ENCODE measurements around the gene STPG4. TPM values are rescaled to one million over a fixed set of nuclear protein-coding genes. Genes with fewer than 3 reads are reported as not detected.

STPG4 gene
- polyA plus RNA-seq, 1 of the 3 experiments (the other 2 are of a cell fraction): 0.20 TPM

DNA sequence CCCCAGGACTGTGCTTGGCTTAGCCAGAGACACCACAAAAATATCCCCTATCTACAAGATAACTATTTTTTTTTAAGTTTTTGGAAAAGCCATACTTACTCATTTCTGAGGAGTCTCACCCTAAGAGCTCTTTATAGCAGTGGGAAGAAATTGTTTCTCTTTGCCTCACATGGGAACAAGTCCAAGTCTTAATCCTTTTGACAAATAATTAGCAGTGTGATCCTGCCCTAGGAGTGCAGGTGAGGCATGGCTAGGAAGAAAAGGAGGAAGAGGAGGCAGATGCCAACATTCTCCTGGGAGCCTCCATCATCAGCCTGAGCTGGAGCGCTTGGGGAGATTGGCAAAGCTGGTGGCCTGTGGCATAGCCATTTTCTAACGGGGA, 115.6 kb downstream of the STPG4 start:
- CTCF ChIA-PET: interaction anchor here (1.2 to 1.7 kb wide), 2 partner anchors 11 to 49 kb away, joined by 3 to 6 read pairs; no protein-coding TSS in a partner anchor
- POLR2A ChIA-PET: interaction anchor here (2.1 to 5.4 kb wide), 2 partner anchors 17 to 49 kb away, joined by 7 to 49 read pairs; no protein-coding TSS in a partner anchor

DNA sequence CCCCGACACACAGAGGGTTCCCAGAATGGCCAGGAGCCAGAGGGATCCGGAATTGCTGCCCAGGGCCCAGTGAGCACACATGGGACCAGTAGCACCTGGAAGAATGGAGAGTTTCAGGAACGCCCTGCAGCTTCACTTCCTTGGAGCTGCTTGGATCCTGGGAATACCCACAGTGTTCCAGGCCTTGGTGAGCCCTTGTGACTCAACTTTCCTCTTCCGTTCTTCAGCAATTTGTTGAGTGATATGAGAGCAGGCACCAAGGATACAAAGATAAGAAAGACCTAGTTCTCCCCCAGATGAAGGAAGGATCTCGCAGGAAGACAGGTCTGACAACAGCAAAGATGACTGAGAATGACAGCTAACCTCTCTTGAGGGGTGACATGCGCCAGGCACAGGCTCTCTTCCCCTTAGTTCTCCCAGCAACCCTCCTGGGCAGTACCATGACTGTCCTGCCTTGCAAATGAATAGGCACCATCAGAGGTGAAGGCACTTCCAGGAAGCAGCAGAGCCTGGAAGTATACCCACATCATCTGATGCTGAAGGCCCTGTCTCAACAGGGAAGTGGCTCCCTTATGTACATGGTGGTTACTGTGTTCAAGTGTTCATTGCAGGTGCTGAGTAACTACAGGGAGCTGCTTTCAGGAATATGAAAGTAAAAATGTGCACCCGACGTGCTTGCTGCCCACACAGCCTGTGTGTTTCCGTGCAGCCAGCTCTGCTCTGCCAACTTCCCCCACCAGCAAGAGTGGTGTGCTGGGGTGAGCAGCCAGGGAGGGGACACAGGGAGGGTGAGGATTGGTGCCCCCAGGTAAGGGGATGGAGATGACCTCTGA, 116.2 kb downstream of the STPG4 start:
- Histone ChIP-seq H3K9me3 (no peaks in the 10 kb centered on the region), H2AFZ (ENCODE audit: low read depth) (no peak overlapping the region), H3K4me2 (no peak overlapping the region), H3F3A (replicated peaks; ENCODE audit: insufficient read depth) (peaks cover 29% of the 10 kb centered on the region), H3K27me3 (ENCODE audit: insufficient read depth) (no peaks in the 10 kb centered on the region), H3K4me1 (ENCODE audit: control insufficient read depth in 1 of 2, insufficient read depth in 2 of 2, low read depth in 1 of 2, low read length in 1 of 2) (peaks cover 38 to 85% of the 10 kb centered on the region in 2 experiments), H3K36me3 (replicated peaks in 1 of 2; ENCODE audit: control insufficient read depth in 1 of 2, insufficient read depth in 2 of 2, low read length in 1 of 2) (no peaks in the 10 kb centered on the region), H3K9me2 (no peaks in the 10 kb centered on the region), H3K9ac (no peak overlapping the region), H3K4me3 (ENCODE audit: low read depth in 2 of 2, low read length in 1 of 2) (no peak overlapping the region), H3K79me2 (ENCODE audit: insufficient read depth) (peaks cover 32% of the 10 kb centered on the region; the same call in 1 of the 2 replicates), H4K20me1 (ENCODE audit: insufficient read depth) (no peaks in the 10 kb centered on the region), H3K27ac (ENCODE audit: low read depth in 2 of 2, low read length in 1 of 2) (peak overlapping the region; percentile 41 to 96)
- TF ChIP-seq, protein P1, sequence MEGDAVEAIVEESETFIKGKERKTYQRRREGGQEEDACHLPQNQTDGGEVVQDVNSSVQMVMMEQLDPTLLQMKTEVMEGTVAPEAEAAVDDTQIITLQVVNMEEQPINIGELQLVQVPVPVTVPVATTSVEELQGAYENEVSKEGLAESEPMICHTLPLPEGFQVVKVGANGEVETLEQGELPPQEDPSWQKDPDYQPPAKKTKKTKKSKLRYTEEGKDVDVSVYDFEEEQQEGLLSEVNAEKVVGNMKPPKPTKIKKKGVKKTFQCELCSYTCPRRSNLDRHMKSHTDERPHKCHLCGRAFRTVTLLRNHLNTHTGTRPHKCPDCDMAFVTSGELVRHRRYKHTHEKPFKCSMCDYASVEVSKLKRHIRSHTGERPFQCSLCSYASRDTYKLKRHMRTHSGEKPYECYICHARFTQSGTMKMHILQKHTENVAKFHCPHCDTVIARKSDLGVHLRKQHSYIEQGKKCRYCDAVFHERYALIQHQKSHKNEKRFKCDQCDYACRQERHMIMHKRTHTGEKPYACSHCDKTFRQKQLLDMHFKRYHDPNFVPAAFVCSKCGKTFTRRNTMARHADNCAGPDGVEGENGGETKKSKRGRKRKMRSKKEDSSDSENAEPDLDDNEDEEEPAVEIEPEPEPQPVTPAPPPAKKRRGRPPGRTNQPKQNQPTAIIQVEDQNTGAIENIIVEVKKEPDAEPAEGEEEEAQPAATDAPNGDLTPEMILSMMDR (IDR thresholded peaks at IDR 0.05): no peak
- no peak for TF ChIP-seq RCOR1 (IDR thresholded peaks at IDR 0.05; ENCODE audit: low read length)
- no peak for TF ChIP-seq ELF1 (IDR thresholded peaks at IDR 0.05)
- no peak for TF ChIP-seq YY1 (IDR thresholded peaks at IDR 0.05; ENCODE audit: low read depth)
- TF ChIP-seq, protein P2, sequence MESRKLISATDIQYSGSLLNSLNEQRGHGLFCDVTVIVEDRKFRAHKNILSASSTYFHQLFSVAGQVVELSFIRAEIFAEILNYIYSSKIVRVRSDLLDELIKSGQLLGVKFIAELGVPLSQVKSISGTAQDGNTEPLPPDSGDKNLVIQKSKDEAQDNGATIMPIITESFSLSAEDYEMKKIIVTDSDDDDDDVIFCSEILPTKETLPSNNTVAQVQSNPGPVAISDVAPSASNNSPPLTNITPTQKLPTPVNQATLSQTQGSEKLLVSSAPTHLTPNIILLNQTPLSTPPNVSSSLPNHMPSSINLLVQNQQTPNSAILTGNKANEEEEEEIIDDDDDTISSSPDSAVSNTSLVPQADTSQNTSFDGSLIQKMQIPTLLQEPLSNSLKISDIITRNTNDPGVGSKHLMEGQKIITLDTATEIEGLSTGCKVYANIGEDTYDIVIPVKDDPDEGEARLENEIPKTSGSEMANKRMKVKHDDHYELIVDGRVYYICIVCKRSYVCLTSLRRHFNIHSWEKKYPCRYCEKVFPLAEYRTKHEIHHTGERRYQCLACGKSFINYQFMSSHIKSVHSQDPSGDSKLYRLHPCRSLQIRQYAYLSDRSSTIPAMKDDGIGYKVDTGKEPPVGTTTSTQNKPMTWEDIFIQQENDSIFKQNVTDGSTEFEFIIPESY (IDR thresholded peaks at IDR 0.05; ENCODE audit: borderline replicate concordance, low read depth): no peak
- no peak for TF ChIP-seq TAF1 (IDR thresholded peaks at IDR 0.05; ENCODE audit: borderline replicate concordance, low read depth, low read length)
- TF ChIP-seq, protein P3, sequence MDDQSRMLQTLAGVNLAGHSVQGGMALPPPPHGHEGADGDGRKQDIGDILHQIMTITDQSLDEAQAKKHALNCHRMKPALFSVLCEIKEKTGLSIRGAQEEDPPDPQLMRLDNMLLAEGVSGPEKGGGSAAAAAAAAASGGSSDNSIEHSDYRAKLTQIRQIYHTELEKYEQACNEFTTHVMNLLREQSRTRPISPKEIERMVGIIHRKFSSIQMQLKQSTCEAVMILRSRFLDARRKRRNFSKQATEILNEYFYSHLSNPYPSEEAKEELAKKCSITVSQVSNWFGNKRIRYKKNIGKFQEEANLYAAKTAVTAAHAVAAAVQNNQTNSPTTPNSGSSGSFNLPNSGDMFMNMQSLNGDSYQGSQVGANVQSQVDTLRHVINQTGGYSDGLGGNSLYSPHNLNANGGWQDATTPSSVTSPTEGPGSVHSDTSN (IDR thresholded peaks at IDR 0.05): no peak
- TF ChIP-seq, protein P4, sequence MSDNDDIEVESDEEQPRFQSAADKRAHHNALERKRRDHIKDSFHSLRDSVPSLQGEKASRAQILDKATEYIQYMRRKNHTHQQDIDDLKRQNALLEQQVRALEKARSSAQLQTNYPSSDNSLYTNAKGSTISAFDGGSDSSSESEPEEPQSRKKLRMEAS (IDR thresholded peaks at IDR 0.05; ENCODE audit: low read depth): no peak
- no peak for DNase-seq
- CTCF ChIA-PET: interaction anchor here (1.2 to 1.7 kb wide), 3 partner anchors 11 to 49 kb away, joined by 3 to 6 read pairs (median 3); no protein-coding TSS in a partner anchor
- POLR2A ChIA-PET: interaction anchor here (0.8 kb wide), 1 partner anchor 132 kb away, joined by 4 read pairs; no protein-coding TSS in a partner anchor
- 89% methylated on average over 9 of the region's 9 CpGs for WGBS (ENCODE audit: low lambda C conversion rate)

More for the DNA sequence above, 115.6 kb downstream of the STPG4 start:
- no peak overlapping the region for H3K4me3 ChIP-seq (ENCODE audit: low read depth in 2 of 2, low read length in 1 of 2)
- no peak overlapping the region for H3K9ac ChIP-seq
- no peaks in the 10 kb centered on the region for H3K9me3 ChIP-seq
- no peak overlapping the region for H2AFZ ChIP-seq (ENCODE audit: low read depth)
- WGBS (ENCODE audit: low lambda C conversion rate): 100% methylated on average over 2 of the region's 2 CpGs
- H3K36me3 ChIP-seq (replicated peaks in 1 of 2; ENCODE audit: control insufficient read depth in 1 of 2, insufficient read depth in 2 of 2, low read length in 1 of 2): no peaks in the 10 kb centered on the region
- H3K27ac ChIP-seq (ENCODE audit: low read depth in 2 of 2, low read length in 1 of 2): peak overlapping the region; percentile 41 to 96
- no peaks in the 10 kb centered on the region for H4K20me1 ChIP-seq (ENCODE audit: insufficient read depth)
- no peak for DNase-seq
- peaks cover 32% of the 10 kb centered on the region; the same call in 1 of the 2 replicates for H3K79me2 ChIP-seq (ENCODE audit: insufficient read depth)
- H3K4me2 ChIP-seq: no peak overlapping the region
- no peaks in the 10 kb centered on the region for H3K27me3 ChIP-seq (ENCODE audit: insufficient read depth)
- H3K9me2 ChIP-seq: no peaks in the 10 kb centered on the region
- TF ChIP-seq CHD2 (IDR thresholded peaks at IDR 0.05; ENCODE audit: low read length, partially characterized antibody) (no peak), FOXJ3 (CRISPR knock-in tag; IDR thresholded peaks at IDR 0.05) (no peak), TAF1 (IDR thresholded peaks at IDR 0.05; ENCODE audit: borderline replicate concordance, low read depth, low read length) (no peak), RFX5 (IDR thresholded peaks at IDR 0.05; ENCODE audit: low read length) (no peak), JUND (IDR thresholded peaks at IDR 0.05) (no peak), TCF12 (IDR thresholded peaks at IDR 0.05) (no peak), ELF1 (IDR thresholded peaks at IDR 0.05) (no peak), MEF2A (IDR thresholded peaks at IDR 0.05; ENCODE audit: borderline replicate concordance, low read depth) (no peak), FOXM1 (IDR thresholded peaks at IDR 0.05; ENCODE audit: low read depth) (no peak), TEAD4 (IDR thresholded peaks at IDR 0.05; ENCODE audit: borderline replicate concordance, insufficient read depth) (no peak), GATA2 (CRISPR knock-in tag; IDR thresholded peaks at IDR 0.05) (no peak), RCOR1 (IDR thresholded peaks at IDR 0.05; ENCODE audit: low read length) (no peak), EP300 (IDR thresholded peaks at IDR 0.05; ENCODE audit: borderline replicate concordance in 1 of 2, low read depth in 1 of 2, low read length in 1 of 2) (no peak)
- TF ChIP-seq, protein P5, sequence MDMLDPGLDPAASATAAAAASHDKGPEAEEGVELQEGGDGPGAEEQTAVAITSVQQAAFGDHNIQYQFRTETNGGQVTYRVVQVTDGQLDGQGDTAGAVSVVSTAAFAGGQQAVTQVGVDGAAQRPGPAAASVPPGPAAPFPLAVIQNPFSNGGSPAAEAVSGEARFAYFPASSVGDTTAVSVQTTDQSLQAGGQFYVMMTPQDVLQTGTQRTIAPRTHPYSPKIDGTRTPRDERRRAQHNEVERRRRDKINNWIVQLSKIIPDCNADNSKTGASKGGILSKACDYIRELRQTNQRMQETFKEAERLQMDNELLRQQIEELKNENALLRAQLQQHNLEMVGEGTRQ (IDR thresholded peaks at IDR 0.05; ENCODE audit: borderline replicate concordance, low read depth, low read length): no peak
- H3F3A ChIP-seq (replicated peaks; ENCODE audit: insufficient read depth): peaks cover 29% of the 10 kb centered on the region
- H3K4me1 ChIP-seq (ENCODE audit: control insufficient read depth in 1 of 2, insufficient read depth in 2 of 2, low read depth in 1 of 2, low read length in 1 of 2): peaks cover 44 to 84% of the 10 kb centered on the region in 2 experiments

Data from SK-N-SH (cell line).